Measurements from ENCODE around the gene CAPN6.

CAPN6 gene, protein sequence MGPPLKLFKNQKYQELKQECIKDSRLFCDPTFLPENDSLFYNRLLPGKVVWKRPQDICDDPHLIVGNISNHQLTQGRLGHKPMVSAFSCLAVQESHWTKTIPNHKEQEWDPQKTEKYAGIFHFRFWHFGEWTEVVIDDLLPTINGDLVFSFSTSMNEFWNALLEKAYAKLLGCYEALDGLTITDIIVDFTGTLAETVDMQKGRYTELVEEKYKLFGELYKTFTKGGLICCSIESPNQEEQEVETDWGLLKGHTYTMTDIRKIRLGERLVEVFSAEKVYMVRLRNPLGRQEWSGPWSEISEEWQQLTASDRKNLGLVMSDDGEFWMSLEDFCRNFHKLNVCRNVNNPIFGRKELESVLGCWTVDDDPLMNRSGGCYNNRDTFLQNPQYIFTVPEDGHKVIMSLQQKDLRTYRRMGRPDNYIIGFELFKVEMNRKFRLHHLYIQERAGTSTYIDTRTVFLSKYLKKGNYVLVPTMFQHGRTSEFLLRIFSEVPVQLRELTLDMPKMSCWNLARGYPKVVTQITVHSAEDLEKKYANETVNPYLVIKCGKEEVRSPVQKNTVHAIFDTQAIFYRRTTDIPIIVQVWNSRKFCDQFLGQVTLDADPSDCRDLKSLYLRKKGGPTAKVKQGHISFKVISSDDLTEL

GRCh38 chrX:111270339-111270738 lies at the start of gene CAPN6:
TSS of gene CAPN6 (minus strand) at chrX:111270483. CDS start at chrX:111263936, 6,547 bp downstream.
- no peak for DNase-seq (ENCODE audit: low read depth in 2 of 2)

DNA sequence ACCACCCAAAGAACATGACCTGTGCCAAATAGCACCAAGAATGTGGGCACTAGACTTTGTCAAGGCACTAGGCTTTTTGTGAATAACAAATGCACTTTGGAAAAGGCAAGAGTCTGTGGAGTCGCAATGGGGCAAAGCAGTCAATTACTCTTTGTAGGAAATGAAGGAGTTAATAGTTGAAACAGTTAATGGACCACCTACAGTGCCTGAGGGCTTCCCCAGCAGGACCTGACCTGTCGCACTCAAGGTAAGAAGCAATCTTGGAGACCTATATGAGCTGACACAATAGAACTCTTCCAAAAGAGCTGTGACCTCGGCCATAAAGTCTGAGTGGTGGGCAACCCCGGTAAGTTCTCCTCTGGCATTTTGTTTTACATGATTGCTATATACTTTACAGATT lies 49.2 kb upstream of the CAPN6 start:
- no peak for DNase-seq (ENCODE audit: low read depth in 2 of 2)

DNA sequence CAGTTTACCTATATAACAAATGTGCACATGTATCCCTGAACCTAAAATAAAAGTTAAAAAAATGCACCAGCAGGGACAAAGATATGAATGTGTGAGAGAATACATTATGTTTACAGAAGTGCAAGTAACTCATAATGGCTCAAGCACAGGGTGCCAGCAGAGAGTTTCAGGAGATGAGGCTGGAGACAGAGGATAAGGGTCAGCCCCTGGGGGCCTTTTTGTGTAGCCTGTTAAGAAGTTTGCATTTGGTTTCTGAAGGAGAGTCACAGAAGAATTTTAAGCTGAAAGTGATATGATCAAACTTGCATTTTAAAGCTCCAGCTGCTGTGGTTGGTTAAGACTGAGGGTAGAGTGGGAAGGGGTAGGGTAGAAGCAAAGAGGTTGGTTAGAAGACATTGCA lies 48.6 kb upstream of the CAPN6 start:
- DNase-seq (ENCODE audit: low read depth in 2 of 2) = no peak

DNA sequence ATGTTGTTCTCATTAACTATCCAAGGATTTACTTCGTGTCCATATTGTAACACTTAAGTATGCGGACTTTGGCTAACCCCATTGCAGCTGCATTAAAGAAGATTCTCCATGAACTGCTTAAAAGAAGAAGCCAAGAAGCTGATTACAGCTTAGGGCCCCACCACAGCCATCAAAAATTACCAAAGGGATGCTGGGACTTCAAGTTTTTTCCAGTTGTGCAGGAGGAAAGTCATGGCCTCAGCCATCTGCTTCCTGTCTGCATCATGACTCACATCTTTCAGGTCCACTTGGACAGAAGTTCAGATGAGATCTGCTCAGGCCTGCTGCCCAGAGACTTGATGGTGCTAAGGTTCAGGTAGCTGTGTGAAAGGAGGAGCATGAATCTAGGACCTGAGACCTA lies 38.8 kb upstream of the CAPN6 start:
- DNase-seq (ENCODE audit: low read depth in 2 of 2) = no peak

DNA sequence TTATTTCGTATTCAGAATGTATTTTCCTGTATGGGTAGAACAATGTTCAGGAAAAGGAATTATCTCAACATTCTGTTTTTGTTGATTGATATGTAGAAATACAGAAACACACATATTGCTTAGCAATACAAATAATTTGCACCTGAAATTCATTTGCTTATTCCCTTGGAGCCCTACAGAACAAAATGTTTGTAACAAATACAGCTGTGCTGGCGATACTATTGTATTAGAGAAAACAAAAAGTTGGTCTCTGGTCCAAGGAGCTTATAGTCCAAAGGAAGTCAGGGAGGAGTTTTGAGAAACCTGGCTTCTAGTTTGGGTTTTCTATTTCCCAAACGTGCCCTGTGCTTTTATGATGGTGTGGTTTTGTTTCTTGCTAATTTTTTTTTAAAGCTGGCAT lies 37.8 kb upstream of the CAPN6 start:
- DNase-seq (ENCODE audit: low read depth in 2 of 2) = no peak

DNA sequence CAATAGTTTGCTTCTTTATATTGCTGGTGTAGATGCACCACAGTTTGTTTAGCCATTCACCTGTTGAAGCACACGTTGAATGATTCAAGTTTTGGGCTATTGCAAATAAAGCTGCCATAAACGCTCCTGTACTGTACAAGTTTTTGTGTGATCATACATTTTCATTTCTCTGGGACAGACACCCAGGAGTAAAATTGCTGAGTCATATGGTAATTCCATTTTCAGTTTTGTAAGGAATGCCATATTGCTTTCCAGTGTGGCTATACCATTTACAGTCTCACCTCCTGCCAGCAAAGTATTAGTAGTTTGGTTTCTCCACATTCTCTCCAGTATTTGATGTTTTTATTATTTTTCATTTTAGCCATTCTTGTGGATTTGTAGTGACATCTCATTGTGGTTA lies 32.0 kb upstream of the CAPN6 start:
- no peak for DNase-seq (ENCODE audit: low read depth in 2 of 2)

DNA sequence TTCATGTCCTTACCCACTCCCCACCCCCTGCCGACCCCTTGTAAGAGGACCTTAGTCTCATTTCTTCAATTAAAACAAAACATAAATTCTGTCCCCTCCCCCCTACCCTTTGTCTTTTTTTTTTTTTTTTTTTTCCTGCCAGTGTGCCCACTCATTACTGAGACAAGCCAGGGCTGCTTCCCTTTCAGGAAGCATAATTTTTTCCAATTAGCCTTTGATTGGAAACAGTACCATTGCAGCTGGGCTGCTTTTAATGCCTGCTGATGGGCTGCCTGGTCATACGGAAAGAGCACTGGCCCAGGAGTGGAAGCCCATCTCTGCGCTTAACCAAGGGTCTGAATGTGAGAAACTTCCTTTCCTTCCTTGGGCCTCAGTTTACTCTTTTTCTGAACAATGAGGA lies 18.6 kb upstream of the CAPN6 start:
- DNase-seq (ENCODE audit: low read depth in 2 of 2) = no peak

DNA sequence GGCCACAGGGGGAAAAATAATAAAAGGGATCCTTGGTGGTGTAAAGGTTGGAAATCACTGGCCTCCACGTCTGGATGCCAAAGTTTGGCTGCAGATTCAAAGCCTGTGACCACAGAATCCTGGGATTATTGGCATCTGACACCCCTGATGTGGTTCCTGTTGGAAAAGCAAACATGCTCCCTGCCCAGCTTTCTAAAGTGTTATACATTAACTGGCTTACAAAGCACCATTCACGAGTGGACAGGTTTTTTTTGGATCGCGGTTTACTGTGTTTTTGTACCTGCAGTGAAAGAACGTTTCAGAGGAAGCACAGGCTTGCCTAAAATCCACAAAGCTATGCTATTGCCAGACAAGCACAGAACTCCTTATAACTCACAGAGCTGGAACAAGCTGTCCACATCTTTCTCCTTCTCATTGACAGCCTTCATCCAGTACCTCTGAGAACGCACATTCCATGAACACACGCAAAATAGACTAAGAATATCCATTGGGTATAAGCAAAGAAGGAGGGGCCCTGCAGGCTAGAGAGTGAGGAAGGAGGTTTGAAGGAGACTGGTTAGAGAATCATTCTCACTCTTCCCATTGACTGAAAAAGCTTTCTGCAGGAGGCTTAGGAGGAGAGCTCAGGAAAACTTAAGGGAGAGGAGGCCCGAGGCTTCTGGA lies 14.5 kb upstream of the CAPN6 start:
- DNase-seq (ENCODE audit: low read depth in 2 of 2) = no peak

- no peak for DNase-seq (ENCODE audit: low read depth in 2 of 2)
Observed at GRCh38 chrX:111283446-111283845, 13.2 kb upstream of the CAPN6 start.

- DNase-seq (ENCODE audit: low read depth in 2 of 2) = no peak
Observed at GRCh38 chrX:111282991-111283390, 12.7 kb upstream of the CAPN6 start.

DNA sequence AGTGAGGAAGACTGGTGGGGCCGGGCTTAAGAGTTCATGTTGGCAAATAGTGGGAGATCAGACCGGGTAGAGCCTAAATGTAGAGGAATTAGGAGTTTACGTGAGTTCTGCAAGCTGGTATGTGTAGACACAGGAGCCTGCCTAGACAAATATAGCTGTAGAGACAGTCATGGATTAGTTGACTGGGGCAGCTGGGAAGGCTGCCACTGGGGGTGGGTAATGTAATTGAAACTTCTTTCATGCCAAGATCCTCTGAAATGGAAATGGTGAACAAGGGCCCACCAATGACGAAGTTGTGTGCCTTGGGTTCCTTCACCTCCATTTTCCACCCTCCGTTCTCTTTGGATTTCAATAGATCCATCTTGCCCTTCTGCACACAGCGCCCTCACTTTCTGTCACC lies 11.9 kb upstream of the CAPN6 start:
- DNase-seq (ENCODE audit: low read depth in 2 of 2) = no peak

DNA sequence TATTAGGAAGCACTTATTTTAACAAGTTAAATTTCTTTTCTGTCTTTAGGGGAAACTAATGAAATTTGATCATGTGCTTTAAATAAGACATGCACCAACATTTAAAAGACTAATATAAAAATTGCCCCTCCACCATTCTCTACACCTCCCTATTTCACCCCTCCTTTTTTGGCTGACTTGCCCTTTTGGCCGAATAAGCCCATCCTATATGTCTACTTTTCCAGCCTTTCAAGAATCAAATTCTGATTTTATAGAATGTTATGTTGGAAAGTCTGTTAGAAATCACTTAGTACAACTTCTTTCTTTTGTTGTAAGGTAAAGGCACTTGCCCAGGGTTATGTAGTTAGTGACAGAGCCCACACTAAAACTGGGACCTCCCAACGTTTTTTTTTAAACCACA lies 1.8 kb downstream of the CAPN6 start:
- no peak for DNase-seq (ENCODE audit: low read depth in 2 of 2)

DNA sequence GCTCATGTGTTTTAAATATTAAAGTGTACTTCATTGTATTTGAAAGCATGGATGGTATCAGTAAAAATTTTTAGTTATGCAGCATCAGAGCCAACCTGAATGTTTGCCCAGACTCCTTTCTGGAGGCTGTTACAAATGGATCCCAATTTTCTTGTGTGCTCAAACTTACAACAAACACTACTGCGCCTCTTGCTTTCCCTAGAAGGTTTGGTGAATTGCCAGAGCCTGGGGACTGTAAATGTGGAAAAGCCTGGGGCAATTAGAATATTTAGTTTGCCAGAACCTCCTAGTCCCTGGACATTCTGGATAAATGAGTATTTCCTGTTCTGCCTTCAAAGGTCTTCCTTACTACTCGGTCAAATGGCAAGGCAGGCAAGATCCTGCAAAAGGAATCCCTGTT lies 4.8 kb downstream of the CAPN6 start:
- no peak for DNase-seq (ENCODE audit: low read depth in 2 of 2)

DNA sequence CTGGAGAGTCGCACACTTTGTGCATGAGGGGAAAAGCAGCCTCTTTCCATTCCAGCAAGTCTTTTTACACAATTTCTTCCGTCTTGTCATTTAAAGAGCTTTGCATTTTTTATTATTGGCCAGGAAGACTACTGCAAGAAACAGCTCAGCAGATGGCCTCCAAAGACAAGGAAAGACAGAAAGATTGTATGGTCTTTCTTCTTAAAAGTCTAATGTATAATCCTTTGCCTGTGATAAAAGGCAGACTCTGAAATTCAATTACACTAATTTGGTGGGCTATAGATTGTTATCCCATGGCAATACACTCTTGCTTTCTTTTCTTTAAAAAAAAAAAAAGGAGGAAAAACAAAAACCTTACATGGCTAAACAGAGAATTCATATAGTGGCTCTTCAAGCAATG lies 5.9 kb downstream of the CAPN6 start:
- DNase-seq (ENCODE audit: low read depth in 2 of 2) = no peak

- no peak for DNase-seq (ENCODE audit: low read depth in 2 of 2)
Observed at GRCh38 chrX:111262086-111262485, 8.2 kb downstream of the CAPN6 start.

DNA sequence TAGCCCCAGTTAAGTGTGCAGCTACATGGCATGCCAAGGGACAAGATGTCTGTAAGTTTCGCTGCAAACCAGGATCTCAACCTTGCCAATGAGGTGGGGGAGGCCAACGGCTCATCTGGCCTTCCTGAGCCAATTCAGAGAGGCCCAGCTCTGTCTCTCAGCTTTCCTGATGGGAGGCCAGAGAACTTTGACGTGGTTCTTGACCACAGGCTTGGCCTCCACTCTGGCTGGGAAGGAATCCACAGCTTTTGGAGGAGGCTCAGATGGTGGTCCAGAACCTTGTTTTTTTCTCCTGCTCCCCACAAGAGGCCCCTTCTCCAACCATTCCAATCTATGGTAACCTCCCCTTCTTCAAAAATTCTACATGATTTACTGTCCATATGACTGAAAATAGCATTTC lies 9.8 kb downstream of the CAPN6 start:
- DNase-seq (ENCODE audit: low read depth in 2 of 2) = no peak

GRCh38 chrX:111259559-111259958 lies 10.7 kb downstream of the CAPN6 start:
- no peak for DNase-seq (ENCODE audit: low read depth in 2 of 2)

- DNase-seq (ENCODE audit: low read depth in 2 of 2) = no peak
Observed at GRCh38 chrX:111257733-111258132, 12.6 kb downstream of the CAPN6 start.

GRCh38 chrX:111254896-111255693 lies 15.2 kb downstream of the CAPN6 start:
- DNase-seq (ENCODE audit: low read depth in 2 of 2) = no peak

GRCh38 chrX:111244235-111244750 lies 26.0 kb downstream of the CAPN6 start:
- DNase-seq (ENCODE audit: low read depth in 2 of 2) = no peak

DNA sequence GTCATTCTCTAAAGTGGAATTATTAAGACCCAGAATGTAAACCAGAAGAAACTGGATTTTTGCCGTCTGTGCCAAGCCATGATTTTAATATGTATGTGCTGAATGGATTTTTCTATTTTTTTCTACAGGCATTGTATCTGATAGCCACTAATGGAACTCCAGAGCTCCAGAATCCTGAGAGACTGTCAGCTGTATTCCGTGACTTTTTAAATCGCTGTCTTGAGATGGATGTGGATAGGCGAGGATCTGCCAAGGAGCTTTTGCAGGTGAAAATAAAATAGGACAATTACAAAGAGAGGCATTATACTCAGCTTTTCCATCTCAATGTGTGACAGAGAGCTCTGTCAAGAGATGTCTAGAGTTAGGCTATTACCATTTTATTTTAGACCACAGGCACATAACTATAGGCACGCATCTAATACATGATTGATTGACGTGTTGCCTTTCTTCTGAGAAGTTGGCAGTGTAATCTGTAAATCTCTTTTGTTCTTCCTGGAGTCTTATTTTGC lies 53.9 kb downstream of the CAPN6 start:
- DNase-seq (ENCODE audit: low read depth in 2 of 2) = no peak

GRCh38 chrX:111207851-111208250 lies 62.4 kb downstream of the CAPN6 start:
- DNase-seq (ENCODE audit: low read depth in 2 of 2) = no peak

All from stimulated activated CD4-positive, alpha-beta T cell treated with anti-CD3 and anti-CD28 coated beads, Interleukin-12 subunit alpha, Interleukin-12 subunit beta, amount 100 ng/mL, for 24 hours (primary cell).